Panc1 (cell line): ENCODE measurements around the gene RSPH1. TPM values are rescaled to one million over a fixed set of nuclear protein-coding genes. Genes with fewer than 3 reads are reported as not detected.

Source experiments
- ATAC-seq: fragments of 200-7000 bp; cut with Tn5 transposase; 2 replicates; pipeline ENCODE4 v1.9.1; 2020; ENCODE audit warnings: mild to moderate bottlenecking, moderate library complexity
- BruUV-seq: library from RNA; stranded (reverse); fragments of 400-500 nt; replicated peaks from 2 replicates; lab custom pipeline; 2021; lab: Mats Ljungman, UMichigan
- CTCF ChIA-PET: fragments of 300-600 bp; sonication (Branson Sonifier 250); formaldehyde crosslinking; loops from one replicate; lab custom pipeline; 2022; ENCODE audit warnings: antibody characterized with exemption; lab: Charles Lee
- POLR2A ChIA-PET: fragments of 300-600 bp; sonication (Branson Sonifier 250); formaldehyde crosslinking; loops from one replicate; lab custom pipeline; 2022; ENCODE audit warnings: antibody characterized with exemption; lab: Charles Lee
- DNase-seq: peaks from one replicate; pipeline ENCODE4 v3.0.0-alpha.2; 2010; ENCODE audit warnings: low read depth, low spot score
- H3K27ac ChIP-seq: 2 replicates; pipeline ENCODE4 v1.5.1; 2011; ENCODE audit warnings: mild to moderate bottlenecking, low read length, inconsistent platforms
- H3K27me3 ChIP-seq: fragments of 200-500 bp; sonication (Bioruptor generic); 2 replicates; pipeline ENCODE4 v1.6.0; 2014; ENCODE audit warnings: low read length, inconsistent platforms; ENCODE audit not compliant: control insufficient read depth, insufficient read depth
- H3K36me3 ChIP-seq: fragments of 200-500 bp; sonication (Bioruptor generic); 2 replicates; pipeline ENCODE4 v1.5.1; 2014; ENCODE audit warnings: inconsistent platforms, mild to moderate bottlenecking, low read length, moderate library complexity; ENCODE audit not compliant: control insufficient read depth, insufficient read depth
- H3K4me1 ChIP-seq: 2 replicates; pipeline ENCODE4 v1.5.1; 2011; ENCODE audit warnings: inconsistent platforms, mild to moderate bottlenecking, low read length, moderate library complexity; ENCODE audit not compliant: control insufficient read depth, insufficient read depth
- H3K4me3 ChIP-seq, 2 experiments: 2 replicates each; pipeline ENCODE4 v1.5.1; 2011 to 2012; ENCODE audit warnings: low read depth in 2 of 2, low read length in 2 of 2, mild to moderate bottlenecking in 2 of 2, inconsistent platforms in 1 of 2, moderate library complexity in 1 of 2
- H3K9me3 ChIP-seq: fragments of 200-500 bp; sonication (Bioruptor generic); 2 replicates; pipeline ENCODE4 v1.5.1; 2014; ENCODE audit warnings: low read depth, mild to moderate bottlenecking, inconsistent platforms, low read length, moderate library complexity; ENCODE audit not compliant: control insufficient read depth, insufficient read depth
- POLR2AphosphoS5 ChIP-seq: IDR thresholded peaks from 2 replicates; pipeline ENCODE4 v1.6.1; 2012; ENCODE audit warnings: mild to moderate bottlenecking, low read depth, low read length, moderate library complexity
- SIN3A ChIP-seq: IDR thresholded peaks from 2 replicates; pipeline ENCODE4 v1.6.1; 2012; ENCODE audit warnings: low read depth, mild to moderate bottlenecking, low read length, moderate library complexity, borderline replicate concordance; ENCODE audit not compliant: insufficient read depth
- TCF7L2 ChIP-seq: IDR thresholded peaks from 2 replicates; pipeline ENCODE4 v1.6.1; 2011; ENCODE audit warnings: mild to moderate bottlenecking, low read depth, low read length, inconsistent platforms
- in situ Hi-C: cut with HindIII; loops from 2 replicates; pipeline ENCODE4 v1.10.0; 2016; ENCODE audit warnings: low sequenced_read_pairs, low pct_unique_long_range_greater_than_20kb
- intact Hi-C: fragments of 100-400 bp; cut with micrococcal nuclease; formaldehyde crosslinking; loops from one replicate; pipeline ENCODE4 v1.10.0; 2022; ENCODE audit not compliant: unreplicated experiment
- total RNA-seq: library from RNA; stranded (reverse); gene quantifications from one replicate; pipeline ENCODE4 v1.2.1, GENCODE V29; 2021; ENCODE audit not compliant: unreplicated experiment
- TF ChIP-seq, protein P1 (sequence below): fragments of 450-650 bp; IDR thresholded peaks from 2 replicates; pipeline ENCODE4 v1.5.1; 2017; ENCODE audit warnings: mild to moderate bottlenecking
- TF ChIP-seq, protein P2 (sequence below), 2 experiments: IDR thresholded peaks; 2 replicates each; pipeline ENCODE4 v1.6.1; 2011 to 2012; ENCODE audit warnings: low read depth in 2 of 2, control low read depth in 1 of 2, low read length in 1 of 2, mild to moderate bottlenecking in 1 of 2, moderate library complexity in 1 of 2; ENCODE audit not compliant: insufficient read depth in 1 of 2

RSPH1 gene
- total RNA-seq, 1 experiment from 2014 or later = 0.46 TPM

GRCh38 chr21:42527127-42527488, 31.1 kb upstream of the RSPH1 start:
- Histone ChIP-seq H3K27me3 (no peaks in the 10 kb centered on the region), H3K4me3 (no peak overlapping the region), H3K4me1 (no peaks in the 10 kb centered on the region), H3K27ac (no peak overlapping the region), H3K9me3 (no peaks in the 10 kb centered on the region), H3K36me3 (no peaks in the 10 kb centered on the region)
- no peak for DNase-seq
- ATAC-seq = no peak
- TF ChIP-seq SIN3A (no peak), POLR2AphosphoS5 (no peak), TCF7L2 (no peak)
- TF ChIP-seq, protein P1, sequence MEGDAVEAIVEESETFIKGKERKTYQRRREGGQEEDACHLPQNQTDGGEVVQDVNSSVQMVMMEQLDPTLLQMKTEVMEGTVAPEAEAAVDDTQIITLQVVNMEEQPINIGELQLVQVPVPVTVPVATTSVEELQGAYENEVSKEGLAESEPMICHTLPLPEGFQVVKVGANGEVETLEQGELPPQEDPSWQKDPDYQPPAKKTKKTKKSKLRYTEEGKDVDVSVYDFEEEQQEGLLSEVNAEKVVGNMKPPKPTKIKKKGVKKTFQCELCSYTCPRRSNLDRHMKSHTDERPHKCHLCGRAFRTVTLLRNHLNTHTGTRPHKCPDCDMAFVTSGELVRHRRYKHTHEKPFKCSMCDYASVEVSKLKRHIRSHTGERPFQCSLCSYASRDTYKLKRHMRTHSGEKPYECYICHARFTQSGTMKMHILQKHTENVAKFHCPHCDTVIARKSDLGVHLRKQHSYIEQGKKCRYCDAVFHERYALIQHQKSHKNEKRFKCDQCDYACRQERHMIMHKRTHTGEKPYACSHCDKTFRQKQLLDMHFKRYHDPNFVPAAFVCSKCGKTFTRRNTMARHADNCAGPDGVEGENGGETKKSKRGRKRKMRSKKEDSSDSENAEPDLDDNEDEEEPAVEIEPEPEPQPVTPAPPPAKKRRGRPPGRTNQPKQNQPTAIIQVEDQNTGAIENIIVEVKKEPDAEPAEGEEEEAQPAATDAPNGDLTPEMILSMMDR = no peak
- TF ChIP-seq, protein P2, sequence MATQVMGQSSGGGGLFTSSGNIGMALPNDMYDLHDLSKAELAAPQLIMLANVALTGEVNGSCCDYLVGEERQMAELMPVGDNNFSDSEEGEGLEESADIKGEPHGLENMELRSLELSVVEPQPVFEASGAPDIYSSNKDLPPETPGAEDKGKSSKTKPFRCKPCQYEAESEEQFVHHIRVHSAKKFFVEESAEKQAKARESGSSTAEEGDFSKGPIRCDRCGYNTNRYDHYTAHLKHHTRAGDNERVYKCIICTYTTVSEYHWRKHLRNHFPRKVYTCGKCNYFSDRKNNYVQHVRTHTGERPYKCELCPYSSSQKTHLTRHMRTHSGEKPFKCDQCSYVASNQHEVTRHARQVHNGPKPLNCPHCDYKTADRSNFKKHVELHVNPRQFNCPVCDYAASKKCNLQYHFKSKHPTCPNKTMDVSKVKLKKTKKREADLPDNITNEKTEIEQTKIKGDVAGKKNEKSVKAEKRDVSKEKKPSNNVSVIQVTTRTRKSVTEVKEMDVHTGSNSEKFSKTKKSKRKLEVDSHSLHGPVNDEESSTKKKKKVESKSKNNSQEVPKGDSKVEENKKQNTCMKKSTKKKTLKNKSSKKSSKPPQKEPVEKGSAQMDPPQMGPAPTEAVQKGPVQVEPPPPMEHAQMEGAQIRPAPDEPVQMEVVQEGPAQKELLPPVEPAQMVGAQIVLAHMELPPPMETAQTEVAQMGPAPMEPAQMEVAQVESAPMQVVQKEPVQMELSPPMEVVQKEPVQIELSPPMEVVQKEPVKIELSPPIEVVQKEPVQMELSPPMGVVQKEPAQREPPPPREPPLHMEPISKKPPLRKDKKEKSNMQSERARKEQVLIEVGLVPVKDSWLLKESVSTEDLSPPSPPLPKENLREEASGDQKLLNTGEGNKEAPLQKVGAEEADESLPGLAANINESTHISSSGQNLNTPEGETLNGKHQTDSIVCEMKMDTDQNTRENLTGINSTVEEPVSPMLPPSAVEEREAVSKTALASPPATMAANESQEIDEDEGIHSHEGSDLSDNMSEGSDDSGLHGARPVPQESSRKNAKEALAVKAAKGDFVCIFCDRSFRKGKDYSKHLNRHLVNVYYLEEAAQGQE (IDR thresholded peaks at IDR 0.05; ENCODE audit: insufficient read depth in 1 of 2, low read depth in 2 of 2, low read length in 1 of 2) = no peak
- in situ Hi-C loops (no loop called here), intact Hi-C loops (no loop called here)
- ChIA-PET CTCF (no interaction called here), POLR2A (no interaction called here)
- no TSS peak for BruUV-seq

DNA sequence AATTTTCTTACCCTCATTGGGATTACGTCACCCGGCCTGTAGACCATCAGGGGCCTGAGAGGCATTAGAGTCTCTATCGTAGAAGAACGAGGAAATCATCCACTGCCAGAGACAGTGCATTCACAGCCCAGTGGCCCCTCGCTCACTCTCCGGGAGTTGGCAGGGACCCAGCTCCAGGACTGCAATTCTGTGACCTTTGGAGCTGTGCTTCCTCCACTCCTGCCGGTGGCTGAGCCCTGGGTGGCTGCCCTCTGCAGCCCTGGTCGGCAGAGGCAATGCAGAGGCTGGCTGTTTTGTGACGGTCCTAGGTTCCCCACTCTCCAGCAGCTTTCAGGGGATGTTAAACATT, 30.3 kb upstream of the RSPH1 start:
- in situ Hi-C loops = no loop called here
- Histone ChIP-seq H3K36me3 (no peaks in the 10 kb centered on the region), H3K27me3 (no peaks in the 10 kb centered on the region), H3K9me3 (no peaks in the 10 kb centered on the region), H3K4me3 (no peak overlapping the region), H3K4me1 (no peaks in the 10 kb centered on the region), H3K27ac (no peak overlapping the region)
- TF ChIP-seq, protein P1 = no peak
- TF ChIP-seq TCF7L2 = no peak
- TF ChIP-seq POLR2AphosphoS5 = no peak
- TF ChIP-seq SIN3A = no peak
- TF ChIP-seq, protein P2 (IDR thresholded peaks at IDR 0.05; ENCODE audit: insufficient read depth in 1 of 2, low read depth in 2 of 2, low read length in 1 of 2) = no peak
- BruUV-seq = no TSS peak
- ATAC-seq (no peak), DNase-seq (no peak)
- intact Hi-C loops = no loop called here
- CTCF ChIA-PET = no interaction called here
- POLR2A ChIA-PET = no interaction called here
